Measurements from ENCODE around the gene ZNF575.

ZNF575 gene, protein sequence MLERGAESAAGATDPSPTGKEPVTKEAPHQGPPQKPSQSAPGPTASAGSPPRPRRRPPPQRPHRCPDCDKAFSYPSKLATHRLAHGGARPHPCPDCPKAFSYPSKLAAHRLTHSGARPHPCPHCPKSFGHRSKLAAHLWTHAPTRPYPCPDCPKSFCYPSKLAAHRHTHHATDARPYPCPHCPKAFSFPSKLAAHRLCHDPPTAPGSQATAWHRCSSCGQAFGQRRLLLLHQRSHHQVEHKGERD

GRCh38 chr19:43532962-43533545 is at the start of gene ZNF575:
ZNF575 (plus strand) TSS chr19:43533188; CDS start chr19:43534423, 1,235 bp downstream.
- Histone ChIP-seq H2AFZ (peak within 1 kb of the TSS; percentile 90), H3K27ac (peak within 1 kb of the TSS; percentile 92)
- TF ChIP-seq, protein P1, sequence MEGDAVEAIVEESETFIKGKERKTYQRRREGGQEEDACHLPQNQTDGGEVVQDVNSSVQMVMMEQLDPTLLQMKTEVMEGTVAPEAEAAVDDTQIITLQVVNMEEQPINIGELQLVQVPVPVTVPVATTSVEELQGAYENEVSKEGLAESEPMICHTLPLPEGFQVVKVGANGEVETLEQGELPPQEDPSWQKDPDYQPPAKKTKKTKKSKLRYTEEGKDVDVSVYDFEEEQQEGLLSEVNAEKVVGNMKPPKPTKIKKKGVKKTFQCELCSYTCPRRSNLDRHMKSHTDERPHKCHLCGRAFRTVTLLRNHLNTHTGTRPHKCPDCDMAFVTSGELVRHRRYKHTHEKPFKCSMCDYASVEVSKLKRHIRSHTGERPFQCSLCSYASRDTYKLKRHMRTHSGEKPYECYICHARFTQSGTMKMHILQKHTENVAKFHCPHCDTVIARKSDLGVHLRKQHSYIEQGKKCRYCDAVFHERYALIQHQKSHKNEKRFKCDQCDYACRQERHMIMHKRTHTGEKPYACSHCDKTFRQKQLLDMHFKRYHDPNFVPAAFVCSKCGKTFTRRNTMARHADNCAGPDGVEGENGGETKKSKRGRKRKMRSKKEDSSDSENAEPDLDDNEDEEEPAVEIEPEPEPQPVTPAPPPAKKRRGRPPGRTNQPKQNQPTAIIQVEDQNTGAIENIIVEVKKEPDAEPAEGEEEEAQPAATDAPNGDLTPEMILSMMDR (IDR thresholded peaks at IDR 0.05): no peak

DNA sequence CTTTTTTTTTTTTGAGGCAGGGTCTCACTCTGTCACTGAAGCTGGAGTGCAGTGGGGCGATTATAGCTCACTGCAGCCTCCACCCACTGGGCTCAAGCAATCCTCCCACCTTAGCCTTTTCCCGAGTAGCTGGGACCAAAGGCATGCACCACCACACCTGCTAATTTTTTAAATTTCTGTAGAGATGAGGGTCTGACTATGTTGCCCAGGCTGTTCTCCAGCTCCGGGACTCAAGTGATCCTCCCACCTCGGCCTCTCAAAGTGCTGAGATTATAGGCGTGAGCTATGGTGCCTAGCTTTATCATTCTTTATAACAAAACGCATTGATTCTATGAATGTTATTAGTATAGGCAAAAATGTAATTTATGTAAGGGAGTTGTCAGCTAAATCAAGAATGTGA is 49.7 kb upstream of the ZNF575 start:
- TF ChIP-seq, protein P1 (IDR thresholded peaks at IDR 0.05): no peak
- H3K36me3 ChIP-seq (ENCODE audit: control insufficient read depth, insufficient read depth, low read length): no peaks in the 10 kb centered on the region

More at GRCh38 chr19:43532962-43533545, at the start of gene ZNF575:
- H3K79me2 ChIP-seq: no peaks in the 10 kb centered on the region
- no peaks in the 10 kb centered on the region for H3K9me3 ChIP-seq (ENCODE audit: control insufficient read depth, low read length)
- H3K9ac ChIP-seq: no peak within 1 kb of the TSS
- H3K36me3 ChIP-seq (ENCODE audit: control insufficient read depth, insufficient read depth, low read length): no peaks in the 10 kb centered on the region
- peaks cover 16% of the 10 kb centered on the region for H3K4me1 ChIP-seq
- no peaks in the 10 kb centered on the region for H3K27me3 ChIP-seq (ENCODE audit: control insufficient read depth, insufficient read depth, low read length)
- peak within 1 kb of the TSS; percentile 91 for H3K4me2 ChIP-seq (ENCODE audit: low read length)
- peak within 1 kb of the TSS; percentile 60 for H3K4me3 ChIP-seq (ENCODE audit: low read depth, low read length)

GRCh38 chr19:43485951-43486350 is 47.0 kb upstream of the ZNF575 start:
- Histone ChIP-seq H3K27me3 (ENCODE audit: control insufficient read depth, insufficient read depth, low read length) (no peaks in the 10 kb centered on the region), H3K36me3 (ENCODE audit: control insufficient read depth, insufficient read depth, low read length) (no peaks in the 10 kb centered on the region), H3K79me2 (no peaks in the 10 kb centered on the region), H3K4me3 (ENCODE audit: low read depth, low read length) (no peak overlapping the region), H2AFZ (no peak overlapping the region), H3K9ac (no peak overlapping the region), H3K4me2 (ENCODE audit: low read length) (no peak overlapping the region), H3K4me1 (no peaks in the 10 kb centered on the region), H3K9me3 (ENCODE audit: control insufficient read depth, low read length) (no peaks in the 10 kb centered on the region), H3K27ac (no peak overlapping the region)
- TF ChIP-seq, protein P1 (IDR thresholded peaks at IDR 0.05): no peak

More for the DNA sequence above, 49.7 kb upstream of the ZNF575 start:
- Histone ChIP-seq H3K9ac (no peak overlapping the region), H2AFZ (no peak overlapping the region), H3K9me3 (ENCODE audit: control insufficient read depth, low read length) (no peaks in the 10 kb centered on the region), H3K79me2 (no peaks in the 10 kb centered on the region), H3K4me1 (no peaks in the 10 kb centered on the region), H3K27ac (no peak overlapping the region), H3K27me3 (ENCODE audit: control insufficient read depth, insufficient read depth, low read length) (no peaks in the 10 kb centered on the region), H3K4me3 (ENCODE audit: low read depth, low read length) (no peak overlapping the region), H3K4me2 (ENCODE audit: low read length) (no peak overlapping the region)

- TF ChIP-seq, protein P1 (IDR thresholded peaks at IDR 0.05): no peak
- H3K9me3 ChIP-seq (ENCODE audit: control insufficient read depth, low read length): no peaks in the 10 kb centered on the region
- H3K4me1 ChIP-seq: no peaks in the 10 kb centered on the region
- no peak overlapping the region for H3K4me2 ChIP-seq (ENCODE audit: low read length)
- no peaks in the 10 kb centered on the region for H3K79me2 ChIP-seq
- H3K36me3 ChIP-seq (ENCODE audit: control insufficient read depth, insufficient read depth, low read length): no peaks in the 10 kb centered on the region
- H3K27ac ChIP-seq: no peak overlapping the region
- H3K4me3 ChIP-seq (ENCODE audit: low read depth, low read length): no peak overlapping the region
- H2AFZ ChIP-seq: no peak overlapping the region
- H3K9ac ChIP-seq: no peak overlapping the region
- H3K27me3 ChIP-seq (ENCODE audit: control insufficient read depth, insufficient read depth, low read length): no peaks in the 10 kb centered on the region
Measured at GRCh38 chr19:43486412-43486811, 46.6 kb upstream of the ZNF575 start.
